HuH-7.5 (cell line): ENCODE data around the gene ZNF708.
A peak's percentile ranks its signal among the peaks of the same experiment; 100 is the strongest.
"Not testable (repeated sequence)": the region's sequence is repeated elsewhere in the genome, so short reads cannot be mapped to it uniquely, and the experiment has no call there.

ENCODE experiments used
- DNase-seq: peaks from one replicate; pipeline ENCODE4 v3.0.0; 2011; ENCODE audit warnings: low spot score

Gene ZNF708

DNA sequence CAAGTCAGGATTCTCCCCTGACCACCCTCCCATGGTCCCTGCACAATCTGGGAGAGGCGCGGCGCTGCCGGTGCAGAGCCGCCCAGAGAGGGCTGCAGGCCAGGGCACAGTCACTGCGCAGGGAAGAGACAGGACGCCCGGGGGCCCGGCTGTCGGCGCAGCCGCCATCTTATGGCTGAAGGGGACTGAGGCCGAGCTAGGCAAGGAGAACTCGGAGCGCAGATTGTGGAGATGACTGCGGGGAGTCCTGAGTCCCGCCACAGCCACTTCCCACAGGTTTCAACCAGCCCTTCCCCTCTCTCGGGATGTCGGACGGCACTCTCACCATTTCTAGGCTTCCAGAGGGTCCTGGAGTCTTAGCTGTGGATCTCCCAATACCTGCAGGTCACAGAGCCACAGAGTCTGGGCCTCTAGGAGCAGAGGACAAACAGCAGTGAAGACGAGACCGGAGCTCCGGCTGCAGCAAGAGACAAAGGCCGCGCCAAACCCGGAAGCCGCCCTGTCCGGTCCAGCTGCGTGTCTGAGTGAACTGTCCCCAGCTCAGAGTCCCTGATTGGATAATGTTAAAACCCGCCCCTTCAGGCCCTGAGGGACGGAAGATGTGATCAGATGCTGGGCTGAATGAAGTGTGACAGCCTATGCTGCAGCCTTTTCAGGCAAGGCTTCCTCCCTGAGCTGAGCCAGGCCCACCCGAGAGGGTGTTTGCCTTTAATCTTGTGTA lies at the start of gene ZNF708:
Gene ZNF708, minus strand, starts transcription at position 526 of the 721 bp plus-strand sequence. Its CDS starts 198 bp downstream, at position 328.
- peak; percentile 90 for DNase-seq

DNA sequence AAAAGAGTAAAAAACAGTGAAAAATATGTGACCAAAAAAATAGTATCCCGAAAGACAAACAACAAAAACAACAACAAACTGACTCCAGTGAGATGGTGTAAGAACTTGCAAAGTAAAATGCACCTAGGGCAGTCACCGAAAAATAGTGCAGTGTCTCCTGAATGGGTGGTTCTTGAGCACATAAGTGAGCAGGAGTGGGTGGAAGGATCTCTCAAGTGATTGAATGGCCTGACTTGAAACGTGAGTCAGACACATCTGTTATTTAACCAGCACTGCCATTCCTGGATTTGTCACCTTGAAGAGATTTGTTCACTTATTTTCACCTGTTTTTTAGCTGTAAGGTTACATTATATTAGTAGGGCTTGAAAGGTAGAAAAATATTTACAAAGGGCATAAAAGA lies 33.1 kb upstream of the ZNF708 start:
- no peak for DNase-seq

GRCh38 chr19:21358768-21359451 lies 29.7 kb upstream of the ZNF708 start, which contains the start of gene ZNF738:
Gene ZNF738, plus strand, starts transcription at chr19:21359000. Its CDS starts 141 bp downstream, at chr19:21359141.
- DNase-seq = peak; percentile 91

GRCh38 chr19:21352830-21353229 lies 23.6 kb upstream of the ZNF708 start:
- DNase-seq = no peak

- not testable (repeated sequence) for DNase-seq
These were observed 15.6 kb upstream of the ZNF708 start for GRCh38 chr19:21344841-21345240.

DNA sequence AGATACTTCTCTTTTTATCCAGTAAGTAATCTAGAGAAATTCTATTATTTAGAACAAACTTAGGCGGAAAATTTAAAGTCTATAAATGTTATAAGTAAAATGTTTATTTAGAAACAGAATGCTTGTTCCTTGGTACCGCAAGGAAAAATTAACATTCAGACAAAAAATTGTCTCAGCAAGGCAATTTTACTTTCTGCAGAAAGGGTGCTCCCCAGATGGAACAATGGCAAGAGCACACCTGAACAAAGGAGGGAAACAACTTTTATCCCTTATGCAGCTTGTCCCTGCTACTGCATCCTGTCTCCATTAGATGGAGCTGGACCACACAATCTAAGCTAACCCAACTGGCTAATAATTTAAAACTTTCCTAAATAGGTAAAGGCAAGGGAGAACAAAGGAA lies 6.5 kb upstream of the ZNF708 start:
- no peak for DNase-seq

DNA sequence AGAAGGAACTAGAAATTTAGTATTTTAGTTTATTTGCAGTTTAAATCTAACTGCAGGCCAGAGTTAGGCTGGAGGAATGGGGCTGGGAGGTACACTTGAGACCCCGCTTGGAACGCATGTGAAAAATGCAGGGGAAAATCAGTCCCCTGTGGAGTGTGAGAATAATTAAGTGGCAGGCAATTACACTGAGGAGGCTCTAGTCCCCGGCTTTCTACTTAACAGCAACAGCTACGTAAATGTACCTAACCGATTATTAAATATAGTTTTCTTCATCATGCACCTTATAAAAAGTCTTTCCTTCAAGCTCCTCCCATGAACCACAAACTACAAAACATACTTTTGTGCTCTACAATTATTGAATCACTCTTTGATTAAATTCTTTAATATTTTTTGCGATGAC lies 804 bp downstream of the ZNF708 start:
- no peak for DNase-seq

- DNase-seq = no peak
These were observed 3.0 kb downstream of the ZNF708 start for GRCh38 chr19:21326169-21326568.

- DNase-seq = no peak
These were observed 6.2 kb downstream of the ZNF708 start for GRCh38 chr19:21323000-21323399.

DNA sequence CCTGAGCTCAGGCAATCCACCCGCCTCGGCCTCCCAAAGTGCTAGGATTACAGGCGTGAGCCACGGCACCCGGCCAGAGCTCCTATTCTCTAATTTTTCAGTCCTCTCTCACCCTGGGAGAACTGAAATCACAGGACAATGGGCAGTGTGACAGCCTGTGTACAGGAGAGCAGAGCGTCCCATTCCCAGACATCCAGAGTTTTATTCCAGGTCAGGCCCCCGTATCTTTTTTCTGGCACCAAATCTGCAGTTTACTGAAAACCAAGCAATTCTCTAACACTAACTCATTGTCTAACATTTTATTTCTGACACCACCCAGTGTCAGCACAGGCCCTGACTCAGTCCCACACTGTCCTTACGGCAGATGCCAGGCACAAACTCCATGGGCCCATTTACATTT lies 6.7 kb downstream of the ZNF708 start:
- DNase-seq = no peak

DNA sequence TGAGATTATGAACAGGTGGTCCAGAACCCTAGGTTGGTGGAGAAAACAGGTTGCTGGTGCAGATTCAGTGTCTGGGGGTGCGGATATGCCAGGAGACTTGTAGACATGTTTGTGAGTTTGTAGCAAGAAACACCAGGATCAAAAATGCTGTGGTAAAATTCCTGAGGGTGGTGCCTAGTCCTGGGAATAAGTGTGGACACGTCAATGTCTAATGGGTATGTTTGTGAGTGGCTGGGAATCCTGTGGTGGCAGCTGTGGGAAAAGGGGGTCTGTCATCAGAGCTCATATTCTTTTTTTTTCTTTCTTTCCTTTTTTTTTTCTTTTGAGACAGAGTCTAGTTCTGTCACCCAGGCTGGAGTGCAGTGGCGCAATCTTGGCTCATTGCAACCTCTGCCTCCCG lies 7.2 kb downstream of the ZNF708 start:
- DNase-seq = no peak

GRCh38 chr19:21321134-21321533 lies 8.1 kb downstream of the ZNF708 start:
- no peak for DNase-seq

DNA sequence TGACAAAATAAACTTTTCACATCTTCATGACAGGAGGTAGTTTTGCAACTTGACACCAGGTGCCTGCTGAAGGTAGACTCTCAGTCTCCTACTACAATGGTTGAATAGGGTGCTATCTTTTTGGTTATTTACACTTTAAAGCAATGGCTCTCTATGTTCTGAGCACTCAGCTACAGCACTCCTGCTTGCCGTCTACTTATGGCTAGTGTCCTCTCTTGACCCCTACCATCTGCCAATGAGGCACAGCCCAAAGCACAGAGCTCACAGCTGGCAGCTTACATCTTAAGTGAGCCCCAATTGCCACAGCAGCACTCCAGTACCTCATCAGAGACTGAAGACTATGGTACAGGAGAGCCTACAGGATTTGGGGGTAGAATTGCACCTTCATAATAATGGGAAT lies 11.4 kb downstream of the ZNF708 start:
- no peak for DNase-seq

DNA sequence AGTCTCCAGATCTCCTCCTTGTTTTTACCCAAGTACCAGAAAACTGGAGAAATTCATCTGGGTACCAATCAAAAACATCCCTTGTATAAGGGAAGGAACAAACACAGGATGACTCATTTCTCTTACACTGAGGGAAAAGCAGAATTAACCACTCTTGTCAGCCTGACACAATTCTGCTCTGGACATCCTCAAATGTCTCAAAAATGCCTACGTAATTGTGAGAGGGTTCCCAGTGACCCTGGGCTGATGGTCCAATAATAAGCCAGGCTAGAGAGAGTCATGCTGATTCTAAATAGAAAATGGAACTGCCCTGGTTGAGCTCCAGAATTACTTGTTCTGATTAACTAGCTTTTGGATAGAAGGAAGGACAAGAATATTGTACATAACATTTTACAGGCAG lies 14.5 kb downstream of the ZNF708 start:
- DNase-seq = no peak

GRCh38 chr19:21312807-21313206 lies 16.4 kb downstream of the ZNF708 start:
- not testable (repeated sequence) for DNase-seq

DNA sequence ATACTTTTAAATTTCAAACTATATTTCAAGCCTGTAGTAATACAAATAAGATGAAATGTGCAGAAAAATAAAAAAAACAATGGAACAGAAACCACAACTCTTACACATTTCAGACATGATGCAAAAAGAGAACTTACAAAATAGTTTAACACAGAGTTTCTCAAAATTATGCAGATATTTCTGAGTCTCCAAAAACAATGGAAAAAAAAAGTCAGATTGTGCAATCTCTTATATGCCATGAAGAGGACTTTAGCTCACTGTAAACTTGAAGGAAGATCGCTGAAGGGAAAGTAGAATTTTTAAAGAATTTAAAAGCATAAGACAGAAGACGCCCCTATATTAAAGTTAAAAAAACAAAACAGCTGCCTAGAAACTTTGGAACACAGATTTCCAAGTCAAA lies 20.4 kb downstream of the ZNF708 start:
- DNase-seq = no peak

DNA sequence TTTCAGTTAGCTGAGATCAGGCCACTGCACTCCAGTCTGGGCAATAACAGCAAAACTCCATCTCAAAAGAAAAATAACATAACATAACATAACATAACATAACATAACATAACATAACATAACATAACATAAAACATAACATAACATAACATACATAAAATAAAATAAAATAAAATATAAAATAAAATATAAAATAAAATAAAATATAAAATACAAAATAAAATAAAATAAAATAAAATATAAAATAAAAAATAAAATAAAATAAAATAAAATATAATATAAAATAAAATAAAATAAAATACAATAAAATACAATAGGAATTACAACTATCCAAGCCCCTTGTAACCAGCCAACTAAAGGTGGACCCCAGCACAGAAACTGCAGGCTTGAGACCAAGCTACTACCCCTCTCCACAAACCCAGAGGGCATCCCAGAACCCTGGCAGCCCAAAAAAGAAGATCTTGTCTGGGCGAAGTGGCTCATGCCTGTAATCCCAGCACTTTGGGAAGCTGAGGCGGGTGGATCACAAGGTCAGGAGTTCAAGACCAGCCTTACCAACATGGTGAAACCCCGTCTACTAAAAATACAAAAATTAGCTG lies 22.2 kb downstream of the ZNF708 start:
- not testable (repeated sequence) for DNase-seq

GRCh38 chr19:21293768-21294167 lies 35.4 kb downstream of the ZNF708 start:
- DNase-seq = not testable (repeated sequence)

DNA sequence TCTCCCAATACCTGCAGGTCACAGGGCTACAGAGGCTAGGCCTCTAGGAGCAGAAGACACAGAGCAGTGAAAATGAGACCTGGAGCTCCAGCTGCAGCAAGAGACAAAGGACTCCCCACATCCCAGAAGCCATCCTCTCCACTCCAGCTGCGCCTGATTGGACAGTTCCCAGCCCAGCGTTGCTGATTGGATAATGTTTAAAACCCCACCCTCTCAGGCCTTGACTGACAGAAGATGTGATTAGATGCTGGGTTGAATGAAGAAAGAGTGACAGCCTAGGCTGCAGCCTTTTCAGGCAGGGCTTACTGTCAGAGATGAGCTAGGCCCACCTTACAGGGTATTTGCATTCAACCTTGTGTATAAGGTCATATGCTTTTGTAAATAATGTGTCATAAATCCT lies 59.4 kb downstream of the ZNF708 start:
- DNase-seq = no peak

GRCh38 chr19:21264891-21265290 lies 64.3 kb downstream of the ZNF708 start:
- no peak for DNase-seq

- no peak for DNase-seq
These were observed 64.8 kb downstream of the ZNF708 start for GRCh38 chr19:21264416-21264815.

GRCh38 chr19:21260848-21261381 lies 68.3 kb downstream of the ZNF708 start:
- not testable (repeated sequence) for DNase-seq
